ENCODE measurements around the gene ARRB1.

GRCh38 chr11:75352588-75353206 is 1.2 kb upstream of the ARRB1 start:
- TF ChIP-seq CTCF (IDR thresholded peaks at IDR 0.05; ENCODE audit: low read depth, low read length), result no peak
- TF ChIP-seq EZH2phosphoT487 (IDR thresholded peaks at IDR 0.05; ENCODE audit: low read depth), result no peak

Data from OCI-LY3 (cell line).